HAP-1 (cell line): Measurements from ENCODE around the gene ATXN7L1.
A peak's percentile ranks its signal among the peaks of the same experiment; 100 is the strongest.
"Not testable (repeated sequence)": the region's sequence is repeated elsewhere in the genome, so short reads cannot be mapped to it uniquely, and the experiment has no call there.

Experiments
- DNase-seq, 2 experiments: peaks; one replicate each; pipeline ENCODE4 v3.0.0-alpha.2; 2016 to 2020; ENCODE audit warnings: low spot score in 2 of 2
- H3K27me3 ChIP-seq: fragments of 250-450 bp; sonication (Bioruptor Pico); 2 replicates; pipeline ENCODE4 v1.5.1; 2020; ENCODE audit warnings: low read depth, mild to moderate bottlenecking, moderate library complexity
- H3K36me3 ChIP-seq: fragments of 250-450 bp; sonication (Bioruptor Pico); replicated peaks from 2 replicates; pipeline ENCODE4 v1.5.1; 2020; ENCODE audit warnings: mild to moderate bottlenecking
- H3K4me1 ChIP-seq: fragments of 250-450 bp; sonication (Bioruptor Pico); 2 replicates; pipeline ENCODE4 v1.5.1; 2020; ENCODE audit warnings: mild to moderate bottlenecking
- H3K4me3 ChIP-seq: fragments of 250-450 bp; sonication (Bioruptor Pico); 2 replicates; pipeline ENCODE4 v1.5.1; 2020; ENCODE audit warnings: mild to moderate bottlenecking, moderate library complexity
- H3K9me3 ChIP-seq: fragments of 250-450 bp; sonication (Bioruptor Pico); 2 replicates; pipeline ENCODE4 v1.5.1; 2020; ENCODE audit warnings: mild to moderate bottlenecking, moderate library complexity
- in situ Hi-C: fragments of 300-500 bp; cut with MboI; formaldehyde crosslinking; loops from 3 replicates; pipeline ENCODE4 v1.14.3; 2020; ENCODE audit warnings: low sequenced_read_pairs, inconsistent platforms, mixed read lengths

ATXN7L1 gene

DNA sequence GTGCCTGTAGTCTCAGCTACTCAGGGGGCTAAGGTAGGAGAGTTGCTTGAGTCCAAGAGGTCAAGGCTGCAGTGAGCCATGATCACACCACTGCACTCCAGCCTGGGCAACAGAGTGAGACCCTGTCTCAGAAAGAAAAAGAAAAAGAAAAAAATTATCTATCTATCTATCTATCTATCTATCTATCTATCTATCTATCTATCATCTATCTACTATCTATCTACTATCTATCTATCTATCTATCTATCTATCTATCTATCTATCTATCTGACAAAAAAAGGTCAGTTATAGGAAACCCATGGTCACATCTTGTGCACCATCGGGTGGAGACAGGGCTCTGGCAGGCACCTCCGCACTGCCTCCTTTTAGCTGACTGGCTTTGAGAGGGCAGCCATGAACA is 85.9 kb downstream of the ATXN7L1 start:
- H3K9me3 ChIP-seq, in situ Hi-C loops, H3K4me3 ChIP-seq, H3K27me3 ChIP-seq, H3K36me3 ChIP-seq, DNase-seq, H3K4me1 ChIP-seq: not testable (repeated sequence)

DNA sequence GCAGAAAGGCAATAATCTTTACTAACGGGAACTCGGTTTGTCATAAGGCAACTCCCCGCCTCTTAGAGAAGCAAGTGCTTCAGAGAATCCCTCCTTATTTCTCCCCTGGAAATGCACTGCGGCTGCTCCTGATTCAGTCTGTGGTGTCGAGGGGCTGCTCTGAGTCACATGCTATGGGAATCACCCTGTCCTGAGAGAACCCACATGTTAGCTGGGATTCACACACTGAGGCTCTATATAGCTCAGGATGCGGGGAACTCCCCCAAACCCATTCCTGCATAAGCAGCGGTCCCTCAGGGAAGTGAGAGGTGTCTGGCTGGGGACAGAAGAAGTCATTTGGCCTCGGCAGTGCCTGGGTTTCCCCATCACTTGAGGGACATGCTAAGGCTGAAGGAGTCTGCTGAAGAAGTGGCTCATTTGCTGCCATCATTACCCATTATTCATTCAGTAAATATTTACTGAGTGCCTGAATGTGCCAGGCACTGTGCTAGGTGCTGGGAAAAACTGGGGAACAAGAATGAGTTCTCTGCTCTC is 87.5 kb downstream of the ATXN7L1 start:
- DNase-seq, result no peak
- no peaks in the 10 kb centered on the region for H3K36me3 ChIP-seq
- no peak overlapping the region for H3K4me3 ChIP-seq
- H3K9me3 ChIP-seq, result no peaks in the 10 kb centered on the region
- in situ Hi-C loops, result no loop called here
- H3K27me3 ChIP-seq, result no peaks in the 10 kb centered on the region
- H3K4me1 ChIP-seq, result no peaks in the 10 kb centered on the region

DNA sequence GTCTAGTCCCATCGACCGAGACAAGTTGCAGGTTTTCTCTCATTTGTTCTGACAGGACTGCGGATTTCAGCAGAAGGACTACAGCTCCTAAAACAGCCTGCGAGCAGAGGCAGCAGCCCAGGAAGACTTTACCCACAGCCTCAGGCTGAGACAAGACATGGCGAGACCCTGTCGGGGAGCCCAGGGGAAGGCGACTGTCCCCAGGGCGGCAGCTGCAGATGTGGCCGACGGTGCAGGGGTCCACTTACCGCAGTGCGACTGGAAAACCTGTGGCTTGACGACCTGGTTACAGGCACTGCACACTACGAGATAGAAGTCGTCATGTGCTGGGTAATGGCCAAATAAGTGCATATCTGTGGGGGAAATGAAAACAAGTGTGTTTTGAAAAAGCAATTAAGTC is 88.0 kb downstream of the ATXN7L1 start:
- Histone ChIP-seq H3K4me3 (no peak overlapping the region), H3K9me3 (no peaks in the 10 kb centered on the region), H3K36me3 (no peaks in the 10 kb centered on the region), H3K4me1 (no peaks in the 10 kb centered on the region), H3K27me3 (no peaks in the 10 kb centered on the region)
- DNase-seq, result no peak
- in situ Hi-C loops, result no loop called here

DNA sequence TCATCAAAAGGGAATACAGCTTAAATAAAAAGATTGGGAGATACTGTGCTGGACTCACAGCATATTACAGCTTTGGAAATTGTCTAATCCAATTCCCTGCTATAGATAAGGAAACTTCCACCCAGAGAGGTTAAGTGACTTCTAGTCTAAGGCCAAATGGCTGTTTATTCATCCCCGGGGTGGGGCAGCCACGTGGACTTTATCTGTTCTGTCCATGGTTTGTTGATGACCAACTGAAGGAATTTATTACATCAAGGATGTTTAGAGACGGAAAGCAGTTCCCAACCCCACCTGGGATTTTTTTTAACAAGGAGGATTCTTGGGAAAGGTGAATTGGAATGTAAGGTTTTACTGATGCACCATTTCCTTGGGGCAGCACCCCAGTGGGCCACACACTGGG is 88.6 kb downstream of the ATXN7L1 start:
- Histone ChIP-seq H3K27me3 (no peaks in the 10 kb centered on the region), H3K36me3 (no peaks in the 10 kb centered on the region), H3K4me3 (no peak overlapping the region), H3K4me1 (no peaks in the 10 kb centered on the region), H3K9me3 (no peaks in the 10 kb centered on the region)
- no peak for DNase-seq
- in situ Hi-C loops, result no loop called here

DNA sequence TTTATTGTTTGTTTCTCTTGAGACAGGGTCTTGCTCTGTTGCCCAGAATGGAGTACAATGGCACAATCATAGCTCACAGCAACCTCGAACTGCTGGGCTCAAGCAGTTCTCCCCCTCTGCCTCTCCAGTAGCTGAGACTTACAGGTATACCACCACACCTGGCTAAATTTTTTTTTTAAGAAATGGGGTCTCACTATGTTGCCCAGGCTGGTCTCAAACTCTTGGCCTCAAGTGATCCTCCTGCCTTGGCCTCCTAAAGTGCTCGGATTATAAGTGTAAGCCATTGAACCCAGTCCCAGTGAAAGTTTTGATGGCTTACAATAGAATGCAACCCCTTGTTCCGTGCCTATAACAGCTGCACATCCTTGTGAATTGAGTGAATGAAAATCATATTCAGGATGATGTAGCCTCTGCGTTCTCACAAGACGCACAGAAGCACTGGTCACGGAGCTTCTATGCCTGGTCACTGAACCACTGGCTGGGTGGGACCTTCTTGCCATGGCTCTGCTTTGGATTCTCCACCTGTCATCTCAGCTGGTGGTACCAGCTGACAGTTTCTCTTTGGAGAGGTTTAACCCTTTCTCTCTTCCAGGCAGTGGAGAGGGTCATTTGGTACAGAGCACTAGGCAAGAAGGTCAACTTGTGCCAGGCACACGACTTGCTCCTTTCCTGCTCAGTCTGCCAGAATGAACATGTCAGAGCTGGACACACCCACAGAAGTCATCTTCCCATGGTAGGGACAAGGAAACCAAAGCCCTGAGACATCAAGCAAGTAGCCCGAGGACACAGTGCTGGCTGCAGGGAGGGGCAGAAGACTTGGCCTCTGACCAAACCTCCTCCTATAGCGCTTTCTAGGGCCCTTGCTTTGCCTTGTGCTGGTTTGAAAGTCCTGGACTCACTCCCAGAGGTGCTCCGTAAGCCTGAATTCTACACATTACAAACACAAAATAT is 89.6 kb downstream of the ATXN7L1 start:
- H3K27me3 ChIP-seq, result no peaks in the 10 kb centered on the region
- H3K4me3 ChIP-seq, result no peak overlapping the region
- DNase-seq, result no peak
- no peaks in the 10 kb centered on the region for H3K9me3 ChIP-seq
- no peaks in the 10 kb centered on the region for H3K4me1 ChIP-seq
- in situ Hi-C loops, result no loop called here
- no peaks in the 10 kb centered on the region for H3K36me3 ChIP-seq

DNA sequence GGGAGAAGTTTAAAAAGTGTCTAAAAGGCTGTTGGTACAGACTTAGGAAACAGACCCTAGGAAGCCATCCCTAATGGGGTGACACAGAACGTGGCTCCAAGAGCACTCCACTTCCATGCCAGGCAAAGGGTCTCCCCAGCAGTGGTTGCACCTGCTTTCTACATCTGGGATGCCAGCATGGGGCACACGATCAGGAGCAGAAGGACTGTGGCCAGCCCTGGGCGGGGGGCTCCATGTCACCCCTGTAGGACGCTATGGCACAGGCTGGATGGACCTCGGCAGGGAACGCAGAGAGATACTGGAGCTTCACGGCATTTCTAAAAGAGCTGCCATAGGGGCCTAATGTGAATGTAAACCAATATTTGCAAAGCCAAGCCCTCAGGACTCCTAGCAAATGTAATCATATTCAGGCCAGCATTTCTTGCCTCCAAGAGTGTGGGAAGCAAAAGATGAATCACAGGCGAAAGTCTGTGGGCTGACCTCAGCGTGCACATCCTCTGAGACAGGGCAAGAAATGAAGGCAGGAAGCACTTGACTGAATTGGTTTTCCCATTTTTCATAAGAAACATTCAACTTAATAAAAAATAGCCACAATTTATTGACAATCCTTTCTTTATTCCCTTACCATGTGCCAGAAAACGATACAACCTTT is 93.9 kb downstream of the ATXN7L1 start:
- no peaks in the 10 kb centered on the region for H3K36me3 ChIP-seq
- peaks cover 5% of the 10 kb centered on the region; the same call in 1 of the 2 replicates for H3K4me1 ChIP-seq
- no peak for DNase-seq
- H3K27me3 ChIP-seq, result no peaks in the 10 kb centered on the region
- in situ Hi-C loops, result no loop called here
- H3K4me3 ChIP-seq, result no peak overlapping the region
- H3K9me3 ChIP-seq, result no peaks in the 10 kb centered on the region

- Histone ChIP-seq H3K4me1 (peaks cover 5% of the 10 kb centered on the region; the same call in 1 of the 2 replicates), H3K4me3 (no peak overlapping the region), H3K9me3 (no peaks in the 10 kb centered on the region), H3K36me3 (no peaks in the 10 kb centered on the region), H3K27me3 (no peaks in the 10 kb centered on the region)
- DNase-seq, result no peak
- in situ Hi-C loops, result no loop called here
These were observed 96.3 kb downstream of the ATXN7L1 start for GRCh38 chr7:105779856-105780780.

- Histone ChIP-seq H3K36me3 (no peaks in the 10 kb centered on the region), H3K27me3 (no peaks in the 10 kb centered on the region), H3K4me1 (peaks cover 5% of the 10 kb centered on the region; the same call in 1 of the 2 replicates), H3K9me3 (no peaks in the 10 kb centered on the region), H3K4me3 (no peak overlapping the region)
- in situ Hi-C loops, result no loop called here
- DNase-seq, result no peak
These were observed 97.4 kb downstream of the ATXN7L1 start for GRCh38 chr7:105778956-105779355.

GRCh38 chr7:105776986-105777910 is 99.2 kb downstream of the ATXN7L1 start:
- no peak for DNase-seq
- no peaks in the 10 kb centered on the region for H3K36me3 ChIP-seq
- H3K9me3 ChIP-seq, result no peaks in the 10 kb centered on the region
- peaks cover 17% of the 10 kb centered on the region for H3K4me1 ChIP-seq
- in situ Hi-C loops, result no loop called here
- no peak overlapping the region for H3K4me3 ChIP-seq
- no peaks in the 10 kb centered on the region for H3K27me3 ChIP-seq

GRCh38 chr7:105776068-105776790 is 100.2 kb downstream of the ATXN7L1 start:
- no peaks in the 10 kb centered on the region for H3K27me3 ChIP-seq
- no peaks in the 10 kb centered on the region for H3K9me3 ChIP-seq
- in situ Hi-C loops, result no loop called here
- DNase-seq, result peak in 1 of 2 experiments; percentile 32
- no peaks in the 10 kb centered on the region for H3K36me3 ChIP-seq
- H3K4me1 ChIP-seq, result peaks cover 18% of the 10 kb centered on the region
- no peak overlapping the region for H3K4me3 ChIP-seq

DNA sequence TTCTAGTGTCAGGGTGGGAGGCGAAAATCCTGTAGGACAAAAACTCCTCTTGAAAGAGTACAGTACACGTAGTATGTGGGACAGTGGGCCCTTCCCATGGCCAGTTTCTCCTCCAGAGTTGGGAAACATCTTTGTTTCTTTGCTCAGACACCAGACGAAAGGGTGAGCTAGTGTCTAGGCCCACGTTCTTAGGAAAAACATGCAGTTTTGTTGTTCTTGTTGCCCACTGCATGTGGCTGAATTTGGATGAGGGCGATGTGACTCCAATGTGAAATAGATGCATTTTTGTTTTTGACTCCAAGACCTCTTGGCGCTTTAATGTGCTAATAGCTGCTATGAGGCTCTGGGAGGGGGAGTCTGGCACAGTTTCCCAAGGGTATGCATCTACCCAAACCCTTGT is 100.8 kb downstream of the ATXN7L1 start:
- no peak for DNase-seq
- in situ Hi-C loops, result no loop called here
- Histone ChIP-seq H3K36me3 (no peaks in the 10 kb centered on the region), H3K27me3 (no peaks in the 10 kb centered on the region), H3K4me1 (peaks cover 17% of the 10 kb centered on the region), H3K4me3 (no peak overlapping the region), H3K9me3 (no peaks in the 10 kb centered on the region)

GRCh38 chr7:105773030-105773460 is 103.4 kb downstream of the ATXN7L1 start:
- Histone ChIP-seq H3K4me1 (peaks cover 21% of the 10 kb centered on the region), H3K27me3 (no peaks in the 10 kb centered on the region), H3K36me3 (no peaks in the 10 kb centered on the region), H3K9me3 (no peaks in the 10 kb centered on the region), H3K4me3 (no peak overlapping the region)
- DNase-seq, result peak; percentile 46 to 95
- in situ Hi-C loops, result no loop called here
